GM12878 (cell line): ENCODE data around the gene FOSB. TPM values are rescaled to one million over a fixed set of nuclear protein-coding genes. Genes with fewer than 3 reads are reported as not detected.

ENCODE experiments used
- ATAC-seq: fragments of 200-7000 bp; cut with Tn5 transposase; 3 replicates; pipeline ENCODE4 v1.9.1; 2020; ENCODE audit warnings: mild to moderate bottlenecking, moderate library complexity
- BruUV-seq: library from RNA; stranded (reverse); fragments of 400-500 nt; replicated peaks from 2 replicates; lab custom pipeline; 2021; lab: Mats Ljungman, UMichigan
- CTCF ChIA-PET: fragments of 300-600 bp; sonication (Branson Sonifier 250); formaldehyde crosslinking; extraction: SDS; loops from one replicate; lab custom pipeline; 2021; ENCODE audit warnings: inconsistent platforms; lab: Yijun Ruan, JAX
- POLR2A ChIA-PET: fragments of 350-600 bp; formaldehyde crosslinking; extraction: SDS; loops from one replicate; lab custom pipeline; 2021; ENCODE audit warnings: inconsistent platforms; lab: Charles Lee
- RAD21 ChIA-PET: fragments of 300-600 bp; sonication (Branson Sonifier 250); formaldehyde crosslinking; loops from one replicate; lab custom pipeline; 2023; ENCODE audit warnings: antibody characterized with exemption; ENCODE audit not compliant: unreplicated experiment; lab: Charles Lee
- SMC1A ChIA-PET: fragments of 300-600 bp; sonication (Branson Sonifier 250); formaldehyde crosslinking; loops from one replicate; lab custom pipeline; 2023; ENCODE audit not compliant: unreplicated experiment, uncharacterized antibody; lab: Charles Lee
- DNase-seq: peaks from one replicate; pipeline ENCODE4 v3.0.0-alpha.2; 2011; ENCODE audit warnings: low read depth, low spot score
- FAIRE-seq: peaks from 3 replicates; lab custom pipeline; 2011; peaks lifted over from hg19 to GRCh38; lab: Jason Lieb, UNC
- H2AFZ ChIP-seq: 2 replicates; pipeline ENCODE4 v1.6.0; 2011; ENCODE audit warnings: low read depth, low read length, control low read depth; ENCODE audit not compliant: control insufficient read depth
- H3K27ac ChIP-seq: 2 replicates; pipeline ENCODE4 v1.5.1; 2011; ENCODE audit warnings: control low read depth; ENCODE audit not compliant: control insufficient read depth, insufficient read depth
- H3K27me3 ChIP-seq, 2 experiments: replicated peaks in 1 of 2; 2 replicates each; pipeline versions ENCODE4 v1.6.0 to v1.6.1; 2011; ENCODE audit warnings: low read length in 1 of 2; ENCODE audit not compliant: control insufficient read depth in 2 of 2, insufficient read depth in 2 of 2
- H3K36me3 ChIP-seq, 2 experiments: 2 replicates each; pipeline ENCODE4 v1.5.1; 2011; ENCODE audit warnings: low read length in 1 of 2; ENCODE audit not compliant: control insufficient read depth in 2 of 2, insufficient read depth in 2 of 2
- H3K4me1 ChIP-seq: 2 replicates; pipeline ENCODE4 v1.6.1; 2011; ENCODE audit warnings: mild to moderate bottlenecking, low read length, moderate library complexity, mixed read lengths; ENCODE audit not compliant: control insufficient read depth, insufficient read depth
- H3K4me2 ChIP-seq: 2 replicates; pipeline ENCODE4 v1.6.0; 2011; ENCODE audit warnings: control low read depth; ENCODE audit not compliant: control insufficient read depth, insufficient read depth
- H3K4me3 ChIP-seq: fragments of 200-600 bp; sonication (generic); 2 replicates; pipeline ENCODE4 v1.5.1; 2016
- H3K79me2 ChIP-seq: 2 replicates; pipeline ENCODE4 v1.6.0; 2011; ENCODE audit warnings: low read length; ENCODE audit not compliant: control insufficient read depth, insufficient read depth
- H3K9ac ChIP-seq: 2 replicates; pipeline ENCODE4 v1.8.0; 2011; ENCODE audit warnings: low read length, control low read depth, mixed read lengths; ENCODE audit not compliant: control insufficient read depth, insufficient read depth
- H3K9me3 ChIP-seq: replicated peaks from 3 replicates; pipeline ENCODE4 v1.5.1; 2011; ENCODE audit warnings: mild to moderate bottlenecking, low read length; ENCODE audit not compliant: control insufficient read depth, insufficient read depth
- H4K20me1 ChIP-seq: 2 replicates; pipeline ENCODE4 v1.6.0; 2011; ENCODE audit not compliant: control insufficient read depth, insufficient read depth
- ATF7 ChIP-seq: fragments of 450-650 bp; IDR thresholded peaks from 2 replicates; pipeline ENCODE4 v1.6.1; 2016; ENCODE audit warnings: low read depth, mild to moderate bottlenecking
- ELK1 ChIP-seq: IDR thresholded peaks from 2 replicates; pipeline ENCODE4 v1.6.1; 2012; ENCODE audit warnings: low read depth, low read length, improper control_type of control experiment
- PML ChIP-seq: IDR thresholded peaks from 2 replicates; pipeline ENCODE4 v1.6.1; 2012; ENCODE audit warnings: low read length, inconsistent platforms
- POLR2AphosphoS5 ChIP-seq: IDR thresholded peaks from 2 replicates; pipeline ENCODE4 v1.6.1; 2011; ENCODE audit warnings: mild to moderate bottlenecking, low read length, inconsistent platforms
- ZNF592 ChIP-seq: fragments of 450-650 bp; IDR thresholded peaks from 2 replicates; pipeline ENCODE4 v1.6.1; 2017; ENCODE audit warnings: mild to moderate bottlenecking, moderate library complexity
- WGBS: methylation state at CpG from one replicate; pipeline ENCODE4 v1.1.6; 2016; ENCODE audit warnings: low lambda C conversion rate; ENCODE audit not compliant: insufficient replicate concordance, insufficient coverage; ENCODE audit errors: missing lambda C conversion rate; 5-methylcytosine and 5-hydroxymethylcytosine counted together
- in situ Hi-C: fragments of 300-500 bp; cut with MboI; formaldehyde crosslinking; loops from 9 replicates; pipeline ENCODE4 v1.14.3; 2018; ENCODE audit warnings: mixed read lengths
- intact Hi-C: fragments of 100-400 bp; cut with micrococcal nuclease; formaldehyde crosslinking; loops from one replicate; pipeline ENCODE4 v1.14.2; 2022; ENCODE audit not compliant: unreplicated experiment
- polyA plus RNA-seq, 11 experiments: library from polyadenylated mRNA; depleted of rRNA in 4 of 11; unstranded in 6 of 11; stranded (reverse) in 5 of 11; fragments of >200 nt; fragmentation: Nextera tagmentation in 4 of 11; fragmentation: Illumina TruSeq in 1 of 11; extraction: Ambion mirVana in 4 of 11; extraction: Trizol in 1 of 11; gene quantifications; 1 replicate in 1 of 11; 2 replicates in 10 of 11; pipeline versions ENCODE4 v1.2.1 to v1.2.3, GENCODE V29; 2011 to 2016; ENCODE audit warnings: inconsistent platforms in 2 of 11, missing spikeins in 2 of 11, low read depth in 1 of 11
- total RNA-seq, 4 experiments: library from RNA; depleted of rRNA in 3 of 4; stranded (reverse); fragments of >200 nt in 3 of 4; fragmentation: Illumina TruSeq in 1 of 4; extraction: Trizol in 1 of 4; gene quantifications; 2 replicates each; pipeline versions ENCODE4 v1.2.1 to v1.2.3, GENCODE V29; 2013 to 2021

The FOSB gene
- total and polyA plus RNA-seq, 10 of the 15 experiments (the other 5 are each of a cell fraction or from before 2014, with no cell fraction given): 0.06 to 0.56 (median 0.26) TPM

DNA sequence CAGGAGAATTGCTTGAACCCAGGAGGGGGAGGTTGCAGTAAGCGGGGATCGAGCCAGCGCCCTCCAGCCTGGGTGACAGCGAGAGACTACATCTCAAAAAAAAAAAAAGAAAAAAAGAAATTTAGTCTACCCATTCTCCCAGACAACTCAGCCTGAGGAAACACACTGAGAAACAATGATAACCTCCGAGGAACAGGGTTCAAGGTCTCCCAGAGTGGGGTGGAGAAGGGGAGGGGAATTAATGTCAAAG, 38.1 kb downstream of the FOSB start:
- Histone ChIP-seq H3K9ac (peak overlapping the region; percentile 98), H3K9me3 (no peaks in the 10 kb centered on the region; the same call in 2 of the 3 replicates), H3K27me3 (no peaks in the 10 kb centered on the region), H3K4me3 (peak overlapping the region; percentile 99), H3K27ac (peak overlapping the region; percentile 98), H4K20me1 (no peaks in the 10 kb centered on the region), H3K4me1 (peaks cover 21% of the 10 kb centered on the region), H3K4me2 (peak overlapping the region; percentile 90), H3K36me3 (no peaks in the 10 kb centered on the region), H3K79me2 (peaks cover 44% of the 10 kb centered on the region), H2AFZ (peak overlapping the region; percentile 74)
- BruUV-seq: TSS peak; percentile 54
- ChIA-PET POLR2A (interaction anchor here (0.6 to 1.5 kb wide), 9 partner anchors 9 to 263 kb away, joined by 3 to 7 read pairs (median 4); partner anchors contain the start of genes OPA3 and RTN2), RAD21 (interaction anchor here (0.8 to 2.1 kb wide), 5 partner anchors 10 to 135 kb away, joined by 3 to 8 read pairs (median 3); no protein-coding TSS in a partner anchor), SMC1A (interaction anchor here (1.0 to 1.5 kb wide), 4 partner anchors 15 to 28 kb away, joined by 3 to 4 read pairs (median 4); no protein-coding TSS in a partner anchor), CTCF (interaction anchor here (0.7 to 3.9 kb wide), 12 partner anchors 9 to 187 kb away, joined by 3 to 28 read pairs (median 5); partner anchors contain the start of genes EML2, ERCC1, FOSB and QPCTL)
- in situ Hi-C loops (no loop called here), intact Hi-C loops (loop anchor here (5.0 kb wide), 1 partner anchor 136 kb away; no protein-coding TSS in a partner anchor)
- 0% methylated on average over 1 of the region's 5 CpGs for WGBS
- ATAC-seq (no peak), DNase-seq (no peak), FAIRE-seq (no peak)
- TF ChIP-seq ZNF592 (no peak), ATF7 (no peak), PML (0 out of 2 replicates have a peak, but pooled peaks have one; percentile 2), ELK1 (no peak), POLR2AphosphoS5 (no peak)
